GM18951 (cell line): ENCODE results near the gene AMDHD1.

Experiments
- POLR2A ChIP-seq: IDR thresholded peaks from 4 replicates; pipeline ENCODE4 v1.6.1; 2011; ENCODE audit warnings: mild to moderate bottlenecking; ENCODE audit not compliant: insufficient read length, insufficient read depth; ENCODE audit errors: extremely low read depth
- in situ Hi-C: fragments of 300-500 bp; cut with MboI; formaldehyde crosslinking; loops from one replicate; pipeline ENCODE4 v1.12.0; 2022; ENCODE audit warnings: low sequenced_read_pairs, mixed read lengths, inconsistent platforms; ENCODE audit not compliant: unreplicated experiment

AMDHD1 gene

DNA sequence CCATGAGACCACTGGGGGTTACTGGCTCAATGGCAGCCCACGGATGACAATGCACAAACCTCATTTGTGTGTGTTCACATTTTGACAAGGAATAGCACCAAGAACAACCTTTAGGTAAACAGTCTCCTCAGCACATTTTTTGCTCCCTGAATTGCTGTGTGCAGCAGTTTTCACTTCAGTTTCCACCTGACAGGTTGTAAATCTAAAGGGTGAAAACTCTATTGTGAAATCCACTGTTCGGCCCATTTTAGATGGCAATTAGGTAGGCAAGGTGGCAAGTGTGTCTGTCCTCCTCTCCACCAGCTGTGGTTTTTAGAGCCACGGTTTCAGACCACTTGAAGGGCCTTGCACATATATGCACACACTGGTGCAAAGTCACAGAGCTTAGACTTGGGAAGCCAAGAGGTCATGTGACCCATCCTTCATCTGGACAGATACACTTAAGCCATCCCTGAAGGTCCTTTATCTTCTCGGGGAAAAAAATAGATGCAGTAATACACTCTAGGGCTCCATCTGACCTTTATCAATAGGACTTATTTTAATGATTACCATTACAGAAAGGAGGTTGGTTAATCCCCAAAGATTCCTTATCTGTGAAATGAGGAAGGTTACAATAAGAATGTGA is 29.8 kb downstream of the AMDHD1 start:
- in situ Hi-C loops: no loop called here
- no peak for TF ChIP-seq POLR2A

DNA sequence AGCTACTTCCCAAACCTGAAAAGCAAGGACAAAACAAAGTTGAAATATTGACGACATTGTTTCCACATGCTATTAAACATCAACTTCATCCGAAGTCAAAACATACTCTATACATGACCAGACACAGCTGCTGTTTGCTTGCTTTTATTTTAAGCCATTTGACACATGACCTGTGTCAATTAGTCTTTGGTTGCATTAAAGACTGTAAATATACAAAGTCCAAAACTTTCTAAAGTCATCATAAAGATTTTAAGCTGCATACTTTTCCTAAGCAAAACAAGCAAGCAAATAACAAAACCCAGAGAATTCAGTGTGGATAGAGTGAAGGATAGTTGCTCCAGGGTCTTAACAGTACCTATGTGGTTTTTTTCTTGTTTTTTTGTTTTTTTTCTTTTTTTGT is 31.2 kb downstream of the AMDHD1 start:
- TF ChIP-seq POLR2A: no peak
- in situ Hi-C loops: no loop called here

DNA sequence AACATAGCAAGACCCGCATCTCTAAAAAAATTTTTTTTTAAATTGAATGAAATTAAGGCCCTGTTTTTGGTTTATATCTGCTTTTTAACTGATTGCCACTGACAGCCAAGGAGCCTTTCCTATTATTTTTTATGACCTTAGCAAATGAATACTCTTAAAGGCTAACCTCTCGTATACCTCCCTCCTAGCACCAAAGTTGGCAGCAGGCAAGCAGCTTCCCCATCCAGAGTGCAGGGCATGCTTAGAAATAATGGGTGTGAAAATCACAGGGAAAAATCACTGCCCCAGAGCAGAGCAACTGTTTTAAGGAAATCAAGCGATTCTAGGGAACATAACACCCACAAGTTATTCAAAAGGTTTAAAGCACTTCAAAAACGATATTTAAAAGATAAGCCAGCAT is 32.4 kb downstream of the AMDHD1 start:
- in situ Hi-C loops: no loop called here
- TF ChIP-seq POLR2A: no peak

DNA sequence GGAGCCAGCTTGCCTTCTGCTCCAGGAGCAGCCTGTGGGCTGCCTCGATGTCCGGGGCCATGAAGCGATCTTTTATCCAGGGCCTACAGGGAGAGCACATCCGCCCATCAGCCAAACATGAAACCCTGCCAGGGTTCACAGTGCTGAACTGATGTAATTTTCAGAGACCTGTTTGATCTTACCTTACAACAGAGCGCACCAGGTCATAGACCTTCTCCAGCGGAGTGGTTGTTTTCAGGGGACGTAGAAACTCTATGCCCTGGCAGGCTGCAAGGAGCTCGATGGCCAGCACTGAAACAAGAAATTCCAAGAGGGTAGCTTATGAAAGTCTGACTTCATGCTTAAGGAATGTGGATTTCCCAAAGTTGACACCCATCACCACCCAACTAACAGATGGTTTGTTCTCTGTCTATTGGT is 33.3 kb downstream of the AMDHD1 start:
- in situ Hi-C loops: no loop called here
- no peak for TF ChIP-seq POLR2A

DNA sequence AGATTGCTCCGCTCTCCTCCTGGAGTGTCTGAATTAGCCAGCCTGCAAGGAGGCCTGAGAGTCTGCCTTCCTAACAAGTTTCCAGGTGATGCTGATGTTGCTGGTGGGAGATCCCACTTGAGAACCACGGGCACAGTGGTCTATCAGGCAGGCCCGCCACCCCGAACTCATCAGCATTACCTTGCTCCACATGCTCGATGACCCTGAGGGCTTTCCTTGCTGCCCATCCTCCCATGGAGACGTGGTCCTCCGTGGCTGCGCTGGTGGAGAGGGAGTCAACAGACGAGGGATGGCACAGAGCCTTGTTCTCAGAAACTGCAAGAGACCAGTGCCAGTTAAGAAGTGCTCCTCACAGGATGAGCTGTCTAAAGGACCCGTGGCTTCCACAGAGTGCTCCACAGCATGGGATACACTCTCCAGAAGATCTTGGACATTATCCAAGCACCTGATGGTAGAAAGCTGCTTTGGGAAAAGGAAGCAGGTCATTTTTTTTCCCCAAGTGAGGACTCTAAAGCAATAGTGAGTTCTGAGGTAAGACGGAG is 34.7 kb downstream of the AMDHD1 start:
- TF ChIP-seq POLR2A: no peak
- in situ Hi-C loops: no loop called here

DNA sequence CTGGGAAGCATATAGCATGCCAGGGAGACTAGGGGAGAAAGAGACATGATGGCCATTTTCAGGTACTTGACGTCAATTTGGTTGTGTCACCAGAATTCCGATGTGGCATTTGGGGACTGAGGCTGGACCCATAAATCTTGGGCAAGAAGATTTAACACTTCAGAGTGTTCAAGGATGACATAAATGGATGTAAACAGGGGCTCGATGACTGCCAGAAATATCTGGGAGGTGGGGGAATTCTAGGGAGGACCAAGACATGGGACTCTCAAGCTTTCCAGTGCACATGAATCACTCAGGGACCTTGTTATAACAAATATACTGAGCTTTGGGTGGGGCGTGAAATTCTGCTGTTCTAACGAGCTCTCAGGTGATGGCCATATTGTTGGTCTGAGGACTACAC is 35.2 kb downstream of the AMDHD1 start:
- TF ChIP-seq POLR2A: no peak
- in situ Hi-C loops: no loop called here

DNA sequence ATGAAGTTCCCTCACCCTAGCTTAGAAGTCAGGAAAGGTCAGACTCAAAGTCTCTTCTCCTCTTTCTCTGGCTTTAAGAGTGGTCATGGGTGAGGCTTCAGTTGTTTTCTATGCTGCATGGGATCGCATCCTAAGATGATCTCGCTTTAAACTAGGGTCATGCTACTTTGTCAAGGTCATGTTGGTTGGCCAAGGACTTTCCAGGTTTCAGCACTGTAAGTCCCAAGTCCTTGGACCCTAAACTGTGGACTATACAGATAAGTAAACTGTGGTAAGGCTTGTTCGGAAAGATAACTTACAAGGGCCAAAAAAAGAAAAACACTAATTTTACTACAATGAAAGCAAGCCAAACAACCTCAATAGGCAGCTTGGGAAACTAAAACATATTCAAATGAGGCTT is 35.6 kb downstream of the AMDHD1 start:
- in situ Hi-C loops: no loop called here
- TF ChIP-seq POLR2A: no peak

DNA sequence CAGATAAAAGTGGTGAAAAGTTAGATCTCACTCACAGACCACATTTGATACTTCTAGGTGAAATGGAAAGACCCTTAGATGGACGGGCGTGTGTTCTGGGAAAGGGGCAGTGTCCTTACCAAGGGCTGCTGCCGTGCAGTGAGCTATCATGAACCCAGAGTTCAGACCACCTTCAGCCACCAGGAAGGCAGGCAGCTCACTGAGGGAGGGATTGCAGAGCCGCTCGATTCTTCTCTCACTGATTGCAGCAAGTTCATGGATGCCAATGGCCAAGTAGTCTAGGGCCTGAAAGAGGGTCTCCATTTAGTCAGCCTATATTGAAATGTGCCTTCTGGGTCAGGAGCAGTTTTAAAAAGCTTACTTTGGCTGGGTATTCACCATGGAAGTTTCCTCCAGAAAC is 37.3 kb downstream of the AMDHD1 start:
- in situ Hi-C loops: no loop called here
- TF ChIP-seq POLR2A: no peak

DNA sequence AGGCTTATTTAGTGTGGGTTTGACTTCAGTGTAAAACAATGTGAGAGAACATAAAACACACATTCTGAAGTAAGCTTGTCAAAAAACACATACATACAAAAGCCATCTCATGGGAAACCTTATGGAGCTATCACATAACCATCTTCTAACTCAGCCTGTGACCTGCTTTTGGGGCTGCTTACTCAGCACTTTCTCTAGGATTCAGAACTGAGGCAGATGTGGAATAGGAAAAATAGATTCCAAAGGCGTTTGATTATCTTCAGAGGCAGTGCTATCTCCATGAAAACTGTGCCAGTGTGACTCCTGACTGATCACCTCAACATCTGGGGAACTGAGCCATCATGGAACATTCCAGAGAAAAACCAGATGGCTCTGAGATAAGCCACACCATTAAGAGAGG is 39.5 kb downstream of the AMDHD1 start:
- in situ Hi-C loops: no loop called here
- TF ChIP-seq POLR2A: no peak

DNA sequence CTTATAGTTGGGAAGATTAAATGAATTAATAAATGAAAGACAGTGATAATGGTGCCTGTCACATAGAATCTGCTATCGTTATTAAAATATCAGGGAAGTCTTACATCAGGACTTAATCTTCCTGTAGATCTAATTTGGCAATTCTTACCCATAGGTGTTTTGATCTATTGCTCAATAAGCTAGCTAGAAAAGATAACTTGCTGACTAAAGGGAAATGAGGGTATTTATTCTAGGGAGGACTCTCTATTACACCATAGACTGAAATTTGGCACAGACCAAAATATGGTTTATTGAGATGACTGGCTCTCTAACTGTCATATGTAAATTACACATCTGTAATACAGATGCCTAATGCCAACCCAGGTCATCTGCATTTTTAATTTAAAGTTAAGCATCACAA is 41.6 kb downstream of the AMDHD1 start:
- in situ Hi-C loops: no loop called here
- TF ChIP-seq POLR2A: no peak

DNA sequence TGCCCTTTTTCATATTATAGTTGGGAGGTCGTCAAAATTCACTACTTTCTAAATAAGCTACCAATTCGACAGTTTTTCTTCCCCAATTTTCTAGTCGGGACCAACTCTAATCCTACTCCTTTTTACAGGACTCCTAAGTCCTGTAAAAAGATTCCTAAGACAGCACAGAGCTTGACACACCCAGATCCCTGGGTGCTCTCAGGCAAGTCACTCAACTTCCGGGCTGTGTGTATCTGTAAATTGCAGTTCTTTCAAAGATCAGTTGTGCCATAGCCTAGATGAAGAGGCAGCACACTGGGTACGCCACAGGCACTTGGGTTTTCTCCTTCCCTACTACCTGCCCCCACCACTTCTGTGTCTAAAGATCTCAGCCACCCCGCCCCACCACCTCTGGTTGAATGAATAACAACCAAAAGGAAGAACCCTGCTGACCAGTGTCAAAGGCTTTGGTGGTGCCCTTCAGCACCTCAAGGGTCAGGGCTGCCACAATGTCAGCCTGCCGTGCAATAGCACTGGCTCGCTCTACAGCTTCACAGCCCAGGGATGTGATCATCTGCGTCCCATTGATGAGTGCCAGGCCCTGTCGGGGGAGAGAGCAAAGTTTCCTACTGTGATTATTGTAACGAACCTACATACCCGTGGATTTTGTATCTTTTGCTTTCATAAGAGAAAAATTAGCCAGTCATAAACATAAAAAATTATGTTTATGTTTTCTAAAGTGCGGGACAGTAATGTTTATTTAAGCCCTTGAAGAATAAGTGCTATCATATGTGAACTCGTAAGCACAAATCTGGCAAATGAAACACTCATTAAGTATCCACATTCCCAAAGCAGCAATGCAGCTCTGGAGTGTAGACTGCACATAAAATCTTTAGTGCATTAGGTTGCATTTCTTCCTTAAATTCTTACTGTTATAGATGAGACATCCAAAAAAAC is 43.8 kb downstream of the AMDHD1 start:
- in situ Hi-C loops: no loop called here
- no peak for TF ChIP-seq POLR2A

DNA sequence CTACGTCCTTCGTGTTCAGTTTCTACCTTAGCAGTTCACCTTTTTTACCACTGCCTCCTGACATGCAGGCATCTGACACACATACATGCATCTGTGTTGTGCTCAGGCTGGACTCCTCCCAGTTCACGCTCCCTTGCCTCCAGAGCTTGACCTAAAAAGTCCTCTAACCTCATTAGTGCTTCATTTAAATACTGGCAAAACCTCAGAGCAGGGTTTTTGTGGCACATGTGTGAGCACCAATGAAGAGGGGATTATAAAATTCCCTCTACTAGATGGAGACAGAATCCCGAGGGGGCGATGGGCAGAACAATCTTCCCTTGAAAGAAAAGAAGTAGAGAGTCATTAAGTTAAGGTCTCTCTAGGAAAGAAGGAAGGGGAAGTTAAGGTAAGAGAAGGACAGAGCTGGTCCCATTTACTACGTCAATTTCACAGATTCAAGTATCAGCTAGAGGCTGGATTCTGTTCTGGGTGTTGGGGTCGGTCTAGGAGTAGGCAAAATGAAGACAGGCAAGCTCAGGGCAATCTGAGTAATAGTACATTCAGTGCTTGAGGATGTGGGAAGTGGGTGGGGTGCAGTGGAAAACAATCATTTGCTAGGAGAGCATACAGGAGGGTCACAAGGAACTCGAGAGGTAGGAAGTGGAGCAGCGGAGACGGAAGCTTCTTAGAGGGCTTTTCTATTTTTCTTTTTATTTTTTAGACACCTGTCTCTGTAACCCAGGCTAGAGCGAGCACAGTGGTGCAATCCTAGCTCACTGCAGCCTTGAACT is 45.6 kb downstream of the AMDHD1 start:
- in situ Hi-C loops: no loop called here
- no peak for TF ChIP-seq POLR2A

DNA sequence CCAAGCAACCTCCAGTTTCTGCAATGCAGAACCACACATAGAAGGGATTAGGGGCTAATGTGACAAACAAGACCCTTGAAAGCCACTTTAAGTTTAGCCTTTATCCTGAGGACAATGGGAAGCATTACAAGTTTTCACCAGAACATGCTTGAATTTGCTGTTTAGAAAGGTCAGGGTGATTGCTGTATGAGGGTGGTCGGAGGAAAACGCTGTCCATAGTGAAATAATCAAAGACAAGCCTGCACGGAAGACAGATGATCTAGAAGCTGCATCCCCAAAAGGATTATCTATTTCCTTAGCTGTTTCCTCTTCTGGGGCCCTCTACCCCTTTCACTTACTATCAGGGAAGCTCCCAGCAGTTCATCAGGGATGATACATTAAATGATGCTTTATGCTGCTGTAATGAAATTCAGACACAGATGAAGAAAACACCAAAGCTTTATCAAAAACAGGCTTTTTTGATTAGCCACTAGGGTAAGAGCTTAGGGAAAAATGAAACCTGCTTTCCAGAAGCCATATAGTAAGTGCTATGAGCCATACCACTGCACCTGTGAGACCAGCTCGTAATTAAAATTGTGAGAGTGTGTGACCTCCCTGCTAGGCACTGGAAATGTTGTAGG is 46.5 kb downstream of the AMDHD1 start:
- in situ Hi-C loops: no loop called here
- TF ChIP-seq POLR2A: no peak
